HAP-1 (cell line): Measurements from ENCODE around the gene PSEN1.
"Not testable (repeated sequence)": the region's sequence is repeated elsewhere in the genome, so short reads cannot be mapped to it uniquely, and the experiment has no call there.

Experiments used
- DNase-seq, 2 experiments: peaks; one replicate each; pipeline ENCODE4 v3.0.0-alpha.2; 2016 to 2020; ENCODE audit warnings: low spot score in 2 of 2
- H3K27me3 ChIP-seq: fragments of 250-450 bp; sonication (Bioruptor Pico); 2 replicates; pipeline ENCODE4 v1.5.1; 2020; ENCODE audit warnings: low read depth, mild to moderate bottlenecking, moderate library complexity
- H3K36me3 ChIP-seq: fragments of 250-450 bp; sonication (Bioruptor Pico); replicated peaks from 2 replicates; pipeline ENCODE4 v1.5.1; 2020; ENCODE audit warnings: mild to moderate bottlenecking
- H3K4me1 ChIP-seq: fragments of 250-450 bp; sonication (Bioruptor Pico); 2 replicates; pipeline ENCODE4 v1.5.1; 2020; ENCODE audit warnings: mild to moderate bottlenecking
- H3K4me3 ChIP-seq: fragments of 250-450 bp; sonication (Bioruptor Pico); 2 replicates; pipeline ENCODE4 v1.5.1; 2020; ENCODE audit warnings: mild to moderate bottlenecking, moderate library complexity
- H3K9me3 ChIP-seq: fragments of 250-450 bp; sonication (Bioruptor Pico); 2 replicates; pipeline ENCODE4 v1.5.1; 2020; ENCODE audit warnings: mild to moderate bottlenecking, moderate library complexity
- in situ Hi-C: fragments of 300-500 bp; cut with MboI; formaldehyde crosslinking; loops from 3 replicates; pipeline ENCODE4 v1.14.3; 2020; ENCODE audit warnings: low sequenced_read_pairs, inconsistent platforms, mixed read lengths

PSEN1 gene

DNA sequence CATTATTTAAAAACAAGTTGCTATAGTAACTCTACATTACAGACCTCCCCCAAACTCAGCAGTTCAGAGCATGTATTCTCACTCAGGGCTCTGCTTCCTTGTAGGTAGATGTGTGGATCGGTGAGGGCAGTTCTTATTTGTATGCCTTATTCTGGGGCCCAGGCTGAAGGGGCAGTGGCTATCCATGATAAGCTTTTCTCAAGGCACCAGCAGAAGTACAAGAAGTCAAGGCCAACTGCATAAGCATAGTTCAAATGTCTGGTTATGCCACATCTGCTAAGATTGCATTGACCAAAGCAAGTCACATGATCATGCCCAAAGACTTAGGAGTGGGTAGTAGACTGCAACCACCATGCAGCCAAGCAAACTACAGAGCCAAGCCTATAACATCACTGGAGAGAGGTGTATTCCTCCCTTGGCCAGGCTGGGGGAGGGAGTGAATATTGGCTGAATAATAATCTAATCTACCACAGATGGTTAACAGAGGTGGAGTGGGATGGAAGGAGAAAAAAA lies 4.6 kb downstream of the PSEN1 start:
- no peak overlapping the region for H3K4me3 ChIP-seq
- DNase-seq = no peak
- H3K9me3 ChIP-seq = no peaks in the 10 kb centered on the region
- in situ Hi-C loops = no loop called here
- peaks cover 26% of the 10 kb centered on the region for H3K4me1 ChIP-seq
- H3K36me3 ChIP-seq = no peaks in the 10 kb centered on the region
- no peaks in the 10 kb centered on the region for H3K27me3 ChIP-seq

DNA sequence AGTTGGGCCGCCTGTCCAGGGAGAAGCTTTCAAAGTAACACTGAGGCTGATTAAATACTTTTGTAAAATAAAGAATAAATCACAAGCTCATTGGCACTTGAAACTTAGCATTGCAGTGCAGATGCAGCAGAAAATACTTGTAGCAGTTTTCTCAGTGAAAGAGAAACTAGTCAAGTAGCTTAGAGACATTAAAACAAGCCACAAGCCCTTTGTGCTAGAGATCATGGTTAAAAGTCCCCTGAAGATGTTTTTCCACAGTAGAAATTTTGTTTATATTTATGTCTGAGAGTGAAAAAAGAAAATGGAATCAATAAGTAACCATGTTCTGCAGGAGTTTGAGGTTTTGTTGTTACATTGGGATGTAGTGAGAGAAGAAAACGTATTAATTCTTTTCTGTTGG lies 5.9 kb downstream of the PSEN1 start:
- H3K4me3 ChIP-seq = no peak overlapping the region
- peaks cover 25% of the 10 kb centered on the region for H3K4me1 ChIP-seq
- DNase-seq = no peak
- no peaks in the 10 kb centered on the region for H3K9me3 ChIP-seq
- in situ Hi-C loops = no loop called here
- H3K27me3 ChIP-seq = no peaks in the 10 kb centered on the region
- H3K36me3 ChIP-seq = no peaks in the 10 kb centered on the region

DNA sequence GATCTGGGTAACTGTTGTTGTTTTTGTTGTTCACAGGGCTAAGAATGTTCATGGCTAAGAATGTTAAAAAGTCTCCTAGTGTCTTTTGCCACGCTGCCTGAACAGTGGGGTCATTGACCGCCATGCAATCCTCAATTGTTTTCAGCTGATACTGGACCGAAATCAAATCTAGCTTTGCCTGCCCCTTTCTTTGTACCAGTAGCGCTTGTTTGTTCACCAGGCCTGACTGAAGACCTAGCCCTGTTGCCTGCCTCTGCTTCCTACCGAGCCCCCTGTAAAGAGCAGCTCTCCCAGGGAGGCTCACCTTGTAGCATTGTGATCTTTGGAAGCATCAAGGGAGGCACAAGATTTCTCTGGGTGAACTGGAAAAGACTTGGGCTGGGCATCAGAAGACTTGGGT lies 6.7 kb downstream of the PSEN1 start:
- no peak for DNase-seq
- no peaks in the 10 kb centered on the region for H3K9me3 ChIP-seq
- no peak overlapping the region for H3K4me3 ChIP-seq
- in situ Hi-C loops = no loop called here
- peaks cover 4% of the 10 kb centered on the region; the same call in 1 of the 2 replicates for H3K36me3 ChIP-seq
- peaks cover 26% of the 10 kb centered on the region for H3K4me1 ChIP-seq
- H3K27me3 ChIP-seq = no peaks in the 10 kb centered on the region

DNA sequence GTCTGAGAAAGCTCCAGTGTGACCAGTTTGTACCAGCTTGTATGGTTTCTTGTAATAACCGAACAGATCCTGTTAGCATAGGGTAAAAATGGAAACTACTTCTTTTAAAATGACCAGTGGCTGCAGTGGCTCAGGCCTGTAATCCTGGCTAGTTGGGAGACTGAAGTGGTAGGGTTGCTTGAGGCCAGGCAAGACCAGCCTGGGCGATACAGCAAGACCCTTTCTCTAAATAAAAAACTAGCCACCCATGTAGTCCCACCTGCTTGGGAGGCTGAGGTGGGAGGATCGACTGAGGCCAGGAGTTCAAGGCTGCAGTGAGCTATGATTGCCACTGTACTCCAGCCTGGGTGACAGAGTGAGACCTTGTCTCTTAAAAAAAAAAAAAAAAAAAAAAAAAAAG lies 7.3 kb downstream of the PSEN1 start:
- H3K36me3 ChIP-seq = peaks cover 9% of the 10 kb centered on the region; the same call in 1 of the 2 replicates
- in situ Hi-C loops = no loop called here
- peaks cover 26% of the 10 kb centered on the region for H3K4me1 ChIP-seq
- H3K4me3 ChIP-seq = no peak overlapping the region
- no peaks in the 10 kb centered on the region for H3K27me3 ChIP-seq
- no peak for DNase-seq
- no peaks in the 10 kb centered on the region for H3K9me3 ChIP-seq

DNA sequence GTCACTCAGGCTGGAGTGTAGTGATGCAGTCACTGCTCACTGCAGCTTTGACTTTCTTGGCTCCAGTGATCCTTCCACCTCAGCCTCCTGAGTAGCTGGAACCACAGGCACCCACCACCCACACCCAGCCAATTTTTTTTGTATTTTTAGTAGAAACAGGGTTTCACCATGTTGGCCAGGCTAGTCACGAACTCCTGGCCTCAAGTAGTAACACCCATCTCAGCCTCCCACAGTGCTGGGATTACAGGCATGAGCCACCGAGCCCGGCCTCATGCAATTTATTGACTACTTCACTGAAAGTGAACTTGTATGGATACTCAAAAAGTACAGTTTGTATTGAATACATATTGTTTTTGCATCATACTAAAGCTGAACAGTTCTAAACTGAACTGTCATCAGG lies 9.1 kb downstream of the PSEN1 start:
- peaks cover 11% of the 10 kb centered on the region; the same call in 1 of the 2 replicates for H3K36me3 ChIP-seq
- no peaks in the 10 kb centered on the region for H3K9me3 ChIP-seq
- no peak overlapping the region for H3K4me3 ChIP-seq
- H3K27me3 ChIP-seq = no peaks in the 10 kb centered on the region
- DNase-seq = no peak
- peaks cover 25% of the 10 kb centered on the region for H3K4me1 ChIP-seq
- in situ Hi-C loops = no loop called here

GRCh38 chr14:73146111-73146510 lies 9.8 kb downstream of the PSEN1 start:
- in situ Hi-C loops = no loop called here
- H3K36me3 ChIP-seq = peaks cover 11% of the 10 kb centered on the region; the same call in 1 of the 2 replicates
- H3K4me1 ChIP-seq = peaks cover 20% of the 10 kb centered on the region
- H3K9me3 ChIP-seq = no peaks in the 10 kb centered on the region
- no peak overlapping the region for H3K4me3 ChIP-seq
- H3K27me3 ChIP-seq = no peaks in the 10 kb centered on the region
- no peak for DNase-seq

DNA sequence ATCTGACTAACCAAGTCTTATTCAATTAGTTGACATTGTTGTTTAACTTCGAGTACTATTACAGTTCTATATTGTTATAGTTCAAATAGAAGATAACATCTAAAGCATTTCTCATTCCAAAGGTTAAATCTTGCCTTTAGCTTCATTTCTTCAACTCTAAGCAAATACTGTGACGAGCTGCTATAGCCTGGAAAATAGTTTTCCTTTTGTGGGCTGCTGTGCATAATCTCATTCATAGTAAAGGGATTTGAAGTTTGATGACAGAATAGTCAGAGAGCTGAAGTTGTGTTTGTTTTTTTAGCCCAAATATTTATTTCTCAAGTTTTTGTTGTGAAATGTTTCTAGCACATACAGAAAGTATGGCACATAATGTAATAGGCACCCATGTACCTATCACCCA lies 13.4 kb downstream of the PSEN1 start:
- Histone ChIP-seq H3K27me3 (no peaks in the 10 kb centered on the region), H3K9me3 (no peaks in the 10 kb centered on the region), H3K4me3 (no peak overlapping the region), H3K36me3 (peaks cover 16% of the 10 kb centered on the region), H3K4me1 (peaks cover 6% of the 10 kb centered on the region; the same call in 1 of the 2 replicates)
- no peak for DNase-seq
- in situ Hi-C loops = no loop called here

DNA sequence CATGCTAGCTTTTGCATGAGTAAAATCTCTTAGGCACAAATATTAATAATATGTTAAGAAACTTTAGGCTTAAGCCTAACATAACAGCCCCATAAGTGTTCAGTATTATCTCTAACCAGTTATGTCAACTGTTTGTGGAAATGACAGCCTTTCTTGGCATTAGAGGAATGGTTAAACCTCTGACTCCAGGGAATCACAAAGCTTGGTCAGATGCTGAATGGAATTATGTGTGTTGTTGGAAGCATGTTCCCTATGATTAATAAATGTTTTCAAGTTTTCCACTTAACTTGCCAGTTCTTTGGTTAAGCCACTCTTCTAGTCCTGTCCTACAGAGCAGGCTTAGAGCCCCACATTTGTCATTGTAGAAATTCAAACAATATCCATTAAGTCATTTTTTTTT lies 17.0 kb downstream of the PSEN1 start:
- in situ Hi-C loops = no loop called here
- H3K9me3 ChIP-seq = no peaks in the 10 kb centered on the region
- H3K27me3 ChIP-seq = no peaks in the 10 kb centered on the region
- DNase-seq = no peak
- H3K4me3 ChIP-seq = no peak overlapping the region
- H3K4me1 ChIP-seq = no peaks in the 10 kb centered on the region
- peaks cover 18% of the 10 kb centered on the region for H3K36me3 ChIP-seq

DNA sequence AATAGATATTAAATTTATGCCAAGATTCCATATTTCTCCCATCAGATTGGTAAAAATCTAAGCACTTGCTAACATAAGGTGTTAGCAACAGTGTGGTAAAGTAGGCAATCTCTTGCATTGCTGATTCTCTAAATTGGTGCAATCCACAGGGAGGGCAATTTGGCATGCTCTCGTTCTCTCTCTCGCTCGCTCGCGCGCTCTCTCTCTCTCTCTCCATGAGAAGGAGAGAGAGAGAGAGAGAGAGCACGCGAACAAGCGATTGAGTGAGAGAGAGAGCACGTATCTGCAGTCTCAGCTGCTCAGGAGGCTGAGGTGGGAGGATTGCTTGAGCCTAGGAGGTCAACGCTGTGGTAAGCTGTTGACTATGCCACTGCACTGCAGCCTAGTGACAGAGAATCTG lies 25.9 kb downstream of the PSEN1 start:
- H3K9me3 ChIP-seq = no peaks in the 10 kb centered on the region
- DNase-seq = no peak
- in situ Hi-C loops = no loop called here
- H3K4me1 ChIP-seq = no peaks in the 10 kb centered on the region
- H3K27me3 ChIP-seq = no peaks in the 10 kb centered on the region
- H3K36me3 ChIP-seq = peaks cover 16% of the 10 kb centered on the region
- H3K4me3 ChIP-seq = no peak overlapping the region

GRCh38 chr14:73166399-73166798 lies 30.1 kb downstream of the PSEN1 start:
- DNase-seq = no peak
- Histone ChIP-seq H3K4me1 (no peaks in the 10 kb centered on the region), H3K4me3 (no peak overlapping the region), H3K36me3 (peaks cover 18% of the 10 kb centered on the region), H3K9me3 (no peaks in the 10 kb centered on the region), H3K27me3 (no peaks in the 10 kb centered on the region)
- in situ Hi-C loops = no loop called here

GRCh38 chr14:73167727-73168126 lies 31.4 kb downstream of the PSEN1 start:
- Histone ChIP-seq H3K9me3 (no peaks in the 10 kb centered on the region), H3K4me3 (no peak overlapping the region), H3K4me1 (no peaks in the 10 kb centered on the region), H3K36me3 (peaks cover 23% of the 10 kb centered on the region), H3K27me3 (no peaks in the 10 kb centered on the region)
- DNase-seq = no peak
- in situ Hi-C loops = no loop called here

DNA sequence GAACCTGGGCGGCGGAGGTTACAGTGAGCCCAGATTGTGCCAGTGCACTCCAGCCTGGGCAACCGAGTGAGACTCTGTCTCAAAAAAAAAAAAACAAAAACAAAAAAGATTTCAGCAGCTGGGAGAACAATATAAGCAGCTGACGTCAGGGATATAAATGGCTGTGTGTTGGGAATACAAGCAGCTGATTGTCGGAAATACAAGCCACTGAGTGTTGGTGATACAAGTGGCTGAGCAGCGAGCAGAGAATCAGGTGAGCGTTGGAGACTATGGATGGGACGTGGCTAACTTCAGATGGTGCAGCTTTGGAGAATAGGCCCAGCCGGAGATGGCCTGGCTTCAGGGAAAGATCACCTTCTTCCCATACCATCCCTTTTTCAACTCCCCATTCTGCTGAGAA lies 32.0 kb downstream of the PSEN1 start:
- Histone ChIP-seq H3K9me3 (no peaks in the 10 kb centered on the region), H3K4me3 (no peak overlapping the region), H3K27me3 (no peaks in the 10 kb centered on the region), H3K36me3 (peaks cover 25% of the 10 kb centered on the region), H3K4me1 (no peaks in the 10 kb centered on the region)
- no peak for DNase-seq
- in situ Hi-C loops = no loop called here

DNA sequence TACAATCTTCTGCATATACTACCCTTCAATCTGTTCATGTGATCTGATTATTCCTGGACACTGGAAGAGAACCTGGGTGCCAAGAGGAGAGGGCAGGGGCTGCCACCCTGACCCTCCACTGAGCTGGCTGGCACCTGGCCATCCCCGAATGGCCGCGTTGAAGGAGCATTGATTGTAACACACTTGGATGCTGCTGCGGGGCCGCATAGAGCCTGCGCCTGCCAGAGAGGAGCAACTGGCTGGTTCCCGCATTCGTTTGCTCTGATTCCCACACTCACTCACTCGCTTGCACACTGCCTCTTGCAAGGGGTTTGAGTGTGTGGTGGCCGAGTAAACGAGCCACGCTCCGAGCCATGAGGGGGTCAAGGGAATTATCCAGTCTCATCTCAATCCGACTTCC lies 32.4 kb downstream of the PSEN1 start:
- DNase-seq = no peak
- Histone ChIP-seq H3K27me3 (no peaks in the 10 kb centered on the region), H3K4me1 (no peaks in the 10 kb centered on the region), H3K9me3 (no peaks in the 10 kb centered on the region), H3K36me3 (peaks cover 29% of the 10 kb centered on the region), H3K4me3 (no peak overlapping the region)
- in situ Hi-C loops = no loop called here

GRCh38 chr14:73169855-73170254 lies 33.5 kb downstream of the PSEN1 start:
- H3K4me3 ChIP-seq, H3K27me3 ChIP-seq, DNase-seq, H3K4me1 ChIP-seq, H3K9me3 ChIP-seq: not testable (repeated sequence)
- in situ Hi-C loops = loop anchor here (10.0 kb wide), 1 partner anchor 305 kb away; no protein-coding TSS in a partner anchor
- H3K36me3 ChIP-seq = peaks cover 38% of the 10 kb centered on the region

GRCh38 chr14:73170686-73171085 lies 34.4 kb downstream of the PSEN1 start:
- peaks cover 38% of the 10 kb centered on the region for H3K36me3 ChIP-seq
- H3K27me3 ChIP-seq = no peaks in the 10 kb centered on the region
- H3K4me3 ChIP-seq = no peak overlapping the region
- in situ Hi-C loops = loop anchor here (10.0 kb wide), 1 partner anchor 304 kb away; no protein-coding TSS in a partner anchor
- peaks cover 3% of the 10 kb centered on the region for H3K4me1 ChIP-seq
- H3K9me3 ChIP-seq = no peaks in the 10 kb centered on the region
- DNase-seq = no peak
